ENCODE measurements around the gene CSTF1.

Gene CSTF1

DNA sequence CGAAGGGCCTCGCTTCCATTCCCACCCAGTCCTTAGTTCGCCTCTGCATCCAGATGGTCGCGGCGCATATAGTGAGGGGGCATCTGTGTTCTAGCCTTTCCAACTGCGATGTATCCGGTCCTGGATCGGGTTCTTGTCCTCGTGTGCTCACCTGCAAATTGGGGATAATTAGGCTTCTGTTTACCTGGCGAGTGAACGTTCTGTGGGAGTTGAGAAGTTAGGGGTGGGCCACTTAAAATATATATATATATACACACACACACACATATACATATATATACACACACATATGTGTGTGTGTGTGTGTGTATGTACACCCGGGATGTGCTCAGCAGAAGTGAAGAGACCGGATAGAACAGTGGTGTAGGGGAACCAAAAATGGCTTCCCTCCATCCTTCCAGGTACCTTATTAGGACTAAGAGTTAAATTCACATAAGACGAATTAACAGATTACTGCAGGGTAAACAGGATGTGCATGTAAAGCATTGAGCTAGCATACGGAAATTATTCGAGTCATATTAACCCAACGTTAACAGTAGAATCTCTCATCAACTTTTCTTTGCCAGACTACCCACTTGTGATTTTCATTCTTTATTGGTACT, 537 bp downstream of the CSTF1 start:
- TF ChIP-seq RAD21 (IDR thresholded peaks at IDR 0.05; ENCODE audit: low read depth) (no peak), YY1 (IDR thresholded peaks at IDR 0.05; ENCODE audit: low read depth) (no peak), TAF1 (IDR thresholded peaks at IDR 0.05; ENCODE audit: low read depth) (no peak), NFIC (IDR thresholded peaks at IDR 0.05) (no peak), ZBTB7A (IDR thresholded peaks at IDR 0.05; ENCODE audit: low read depth) (no peak), CEBPB (IDR thresholded peaks at IDR 0.05) (no peak), FOXM1 (IDR thresholded peaks at IDR 0.05; ENCODE audit: borderline replicate concordance, low read depth) (no peak), EGR1 (IDR thresholded peaks at IDR 0.05) (no peak), CREB1 (IDR thresholded peaks at IDR 0.05; ENCODE audit: low read depth) (no peak)
- TF ChIP-seq, protein P1, sequence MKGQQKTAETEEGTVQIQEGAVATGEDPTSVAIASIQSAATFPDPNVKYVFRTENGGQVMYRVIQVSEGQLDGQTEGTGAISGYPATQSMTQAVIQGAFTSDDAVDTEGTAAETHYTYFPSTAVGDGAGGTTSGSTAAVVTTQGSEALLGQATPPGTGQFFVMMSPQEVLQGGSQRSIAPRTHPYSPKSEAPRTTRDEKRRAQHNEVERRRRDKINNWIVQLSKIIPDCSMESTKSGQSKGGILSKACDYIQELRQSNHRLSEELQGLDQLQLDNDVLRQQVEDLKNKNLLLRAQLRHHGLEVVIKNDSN (IDR thresholded peaks at IDR 0.05): no peak
- TF ChIP-seq, protein P2, sequence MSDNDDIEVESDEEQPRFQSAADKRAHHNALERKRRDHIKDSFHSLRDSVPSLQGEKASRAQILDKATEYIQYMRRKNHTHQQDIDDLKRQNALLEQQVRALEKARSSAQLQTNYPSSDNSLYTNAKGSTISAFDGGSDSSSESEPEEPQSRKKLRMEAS (IDR thresholded peaks at IDR 0.05): no peak
- TF ChIP-seq, protein P3, sequence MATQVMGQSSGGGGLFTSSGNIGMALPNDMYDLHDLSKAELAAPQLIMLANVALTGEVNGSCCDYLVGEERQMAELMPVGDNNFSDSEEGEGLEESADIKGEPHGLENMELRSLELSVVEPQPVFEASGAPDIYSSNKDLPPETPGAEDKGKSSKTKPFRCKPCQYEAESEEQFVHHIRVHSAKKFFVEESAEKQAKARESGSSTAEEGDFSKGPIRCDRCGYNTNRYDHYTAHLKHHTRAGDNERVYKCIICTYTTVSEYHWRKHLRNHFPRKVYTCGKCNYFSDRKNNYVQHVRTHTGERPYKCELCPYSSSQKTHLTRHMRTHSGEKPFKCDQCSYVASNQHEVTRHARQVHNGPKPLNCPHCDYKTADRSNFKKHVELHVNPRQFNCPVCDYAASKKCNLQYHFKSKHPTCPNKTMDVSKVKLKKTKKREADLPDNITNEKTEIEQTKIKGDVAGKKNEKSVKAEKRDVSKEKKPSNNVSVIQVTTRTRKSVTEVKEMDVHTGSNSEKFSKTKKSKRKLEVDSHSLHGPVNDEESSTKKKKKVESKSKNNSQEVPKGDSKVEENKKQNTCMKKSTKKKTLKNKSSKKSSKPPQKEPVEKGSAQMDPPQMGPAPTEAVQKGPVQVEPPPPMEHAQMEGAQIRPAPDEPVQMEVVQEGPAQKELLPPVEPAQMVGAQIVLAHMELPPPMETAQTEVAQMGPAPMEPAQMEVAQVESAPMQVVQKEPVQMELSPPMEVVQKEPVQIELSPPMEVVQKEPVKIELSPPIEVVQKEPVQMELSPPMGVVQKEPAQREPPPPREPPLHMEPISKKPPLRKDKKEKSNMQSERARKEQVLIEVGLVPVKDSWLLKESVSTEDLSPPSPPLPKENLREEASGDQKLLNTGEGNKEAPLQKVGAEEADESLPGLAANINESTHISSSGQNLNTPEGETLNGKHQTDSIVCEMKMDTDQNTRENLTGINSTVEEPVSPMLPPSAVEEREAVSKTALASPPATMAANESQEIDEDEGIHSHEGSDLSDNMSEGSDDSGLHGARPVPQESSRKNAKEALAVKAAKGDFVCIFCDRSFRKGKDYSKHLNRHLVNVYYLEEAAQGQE (IDR thresholded peaks at IDR 0.05; ENCODE audit: low read depth): no peak

DNA sequence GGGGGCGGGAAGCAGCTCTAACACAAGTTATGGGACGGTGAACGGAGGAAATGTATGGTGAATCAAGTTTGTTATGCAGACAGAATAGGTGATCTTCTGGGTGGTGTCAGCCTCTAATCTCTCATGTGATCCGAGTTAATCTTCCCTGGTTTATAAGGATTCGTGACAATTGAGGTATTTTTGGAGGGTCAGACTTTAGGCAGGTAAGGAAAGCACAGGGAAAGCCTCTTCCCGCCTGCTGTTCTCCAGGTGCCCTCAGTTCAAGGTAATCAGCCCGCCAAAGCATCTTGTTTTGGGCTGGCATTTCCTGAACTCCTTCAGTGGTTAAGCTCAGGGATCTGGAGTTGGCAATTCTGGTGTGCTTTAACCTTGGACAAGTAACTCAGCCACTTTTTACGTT, 1.2 kb downstream of the CSTF1 start:
- no peak for TF ChIP-seq CEBPB (IDR thresholded peaks at IDR 0.05)

DNA sequence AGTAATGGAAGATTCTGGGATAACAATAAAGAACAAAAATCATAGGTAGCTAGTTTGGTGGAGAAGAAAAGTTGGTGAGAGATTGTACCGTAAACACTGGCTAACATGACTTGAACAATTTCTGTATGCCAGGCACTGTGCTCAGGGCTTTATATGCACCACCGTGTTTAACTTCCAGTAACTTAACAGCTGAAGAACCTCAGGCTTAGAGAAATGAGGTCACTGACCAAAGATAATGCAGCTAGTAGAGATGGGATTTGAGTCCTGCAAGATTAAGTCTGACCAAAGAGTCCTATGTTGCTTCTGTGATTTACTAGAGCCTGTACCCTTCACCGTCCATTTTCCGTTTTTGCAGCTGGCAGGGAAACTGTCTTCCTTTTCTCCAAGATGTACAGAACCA, 2.7 kb downstream of the CSTF1 start:
- TF ChIP-seq NFIC (IDR thresholded peaks at IDR 0.05) (no peak), CEBPB (IDR thresholded peaks at IDR 0.05) (no peak), YY1 (IDR thresholded peaks at IDR 0.05; ENCODE audit: low read depth) (no peak), EP300 (IDR thresholded peaks at IDR 0.05; ENCODE audit: borderline replicate concordance) (no peak), ZBTB7A (IDR thresholded peaks at IDR 0.05; ENCODE audit: low read depth) (no peak), TCF12 (IDR thresholded peaks at IDR 0.05; ENCODE audit: low read depth) (no peak), CREB1 (IDR thresholded peaks at IDR 0.05; ENCODE audit: low read depth) (no peak), FOXM1 (IDR thresholded peaks at IDR 0.05; ENCODE audit: borderline replicate concordance, low read depth) (no peak), RAD21 (IDR thresholded peaks at IDR 0.05; ENCODE audit: low read depth) (no peak), TEAD4 (IDR thresholded peaks at IDR 0.05) (no peak), EGR1 (IDR thresholded peaks at IDR 0.05) (no peak), TAF1 (IDR thresholded peaks at IDR 0.05; ENCODE audit: low read depth) (no peak)
- TF ChIP-seq, protein P3 (IDR thresholded peaks at IDR 0.05; ENCODE audit: low read depth): no peak
- TF ChIP-seq, protein P1 (IDR thresholded peaks at IDR 0.05): no peak
- TF ChIP-seq, protein P2 (IDR thresholded peaks at IDR 0.05): no peak

DNA sequence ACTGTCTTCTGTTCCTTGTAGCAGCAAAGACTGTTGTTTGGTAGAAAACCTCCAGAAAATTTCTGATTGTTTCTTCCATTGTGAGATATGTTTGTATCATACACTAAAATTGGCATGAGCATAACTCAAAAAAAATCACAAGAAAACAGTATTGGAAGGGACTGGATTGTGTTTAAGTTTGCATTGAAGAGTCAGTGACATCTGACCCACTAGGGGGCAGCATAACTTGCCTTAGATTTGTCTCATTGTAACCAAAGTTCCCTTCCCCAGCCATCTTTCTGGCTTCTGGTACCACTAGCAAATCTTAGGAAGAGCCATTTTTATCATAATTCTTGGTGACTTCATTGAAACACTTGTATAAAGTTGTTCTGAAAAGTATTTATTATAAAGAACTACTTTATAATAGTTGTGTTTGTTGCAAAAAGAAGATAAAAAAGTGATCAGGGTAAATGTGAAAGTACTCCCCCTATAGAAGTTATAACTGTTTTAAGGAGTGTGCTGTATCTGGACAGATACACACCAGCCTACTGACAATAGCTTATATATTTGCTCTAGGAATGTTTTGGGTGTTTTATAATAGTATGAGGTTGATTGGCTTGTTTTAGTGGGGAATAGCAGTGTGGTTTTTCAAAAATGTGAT, 7.7 kb downstream of the CSTF1 start:
- TF ChIP-seq, protein P3 (IDR thresholded peaks at IDR 0.05; ENCODE audit: low read depth): no peak
- peak; percentile 39; the same call in 1 of the 2 replicates for TF ChIP-seq RAD21 (IDR thresholded peaks at IDR 0.05; ENCODE audit: low read depth)

DNA sequence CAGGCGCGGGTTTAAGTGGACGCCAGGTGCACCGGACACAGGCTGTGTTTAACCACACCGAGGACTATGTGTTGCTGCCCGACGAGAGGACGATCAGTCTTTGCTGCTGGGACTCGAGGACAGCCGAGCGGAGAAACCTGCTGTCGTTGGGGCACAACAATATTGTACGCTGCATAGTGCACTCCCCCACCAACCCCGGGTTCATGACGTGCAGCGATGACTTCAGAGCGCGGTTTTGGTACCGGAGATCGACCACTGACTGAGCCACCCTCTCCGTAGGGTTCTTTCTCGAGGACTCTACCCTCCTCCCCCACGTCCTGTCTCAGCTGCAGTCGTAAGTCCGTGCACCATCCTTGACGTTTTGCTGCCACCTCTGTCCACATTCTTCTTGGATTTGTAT, 11.0 kb downstream of the CSTF1 start:
- TF ChIP-seq EGR1 (IDR thresholded peaks at IDR 0.05): no peak
